Lung microvascular endothelial cell (primary cell): ENCODE data around the gene MOAP1. TPM values are rescaled to one million over a fixed set of nuclear protein-coding genes. Genes with fewer than 3 reads are reported as not detected.
A peak's percentile ranks its signal among the peaks of the same experiment; 100 is the strongest.
"Not testable (repeated sequence)": the region's sequence is repeated elsewhere in the genome, so short reads cannot be mapped to it uniquely, and the experiment has no call there.

Experiments
- DNase-seq, 2 donors: peaks; one replicate each; pipeline versions ENCODE4 v3.0.0 to v3.0.0-alpha.2; 2010; ENCODE audit warnings: low read depth in 2 of 2
- total RNA-seq: library from RNA; depleted of rRNA; stranded (reverse); fragments of >200 nt; gene quantifications from 2 replicates; pipeline ENCODE4 v1.2.1, GENCODE V29; 2014

MOAP1 gene
- total RNA-seq, 1 donor from 2014 or later: 30.6 TPM

GRCh38 chr14:93185349-93185720, 638 bp upstream of the MOAP1 start:
- DNase-seq: no peak

GRCh38 chr14:93183596-93184317, 940 bp downstream of the MOAP1 start:
- no peak for DNase-seq

GRCh38 chr14:93175492-93175891, 9.2 kb downstream of the MOAP1 start:
- no peak for DNase-seq

GRCh38 chr14:93174731-93175130, 10.0 kb downstream of the MOAP1 start:
- not testable (repeated sequence) for DNase-seq

GRCh38 chr14:93173943-93174395, 10.7 kb downstream of the MOAP1 start:
- DNase-seq: peak in 1 of 2 donors; percentile 15

GRCh38 chr14:93171376-93171775, 13.3 kb downstream of the MOAP1 start:
- DNase-seq: no peak

- DNase-seq: not testable (repeated sequence)
These were observed 14.6 kb downstream of the MOAP1 start for GRCh38 chr14:93170141-93170540.

GRCh38 chr14:93169619-93170018, 15.1 kb downstream of the MOAP1 start:
- not testable (repeated sequence) for DNase-seq

- not testable (repeated sequence) for DNase-seq
These were observed 16.1 kb downstream of the MOAP1 start for GRCh38 chr14:93168610-93169009.

GRCh38 chr14:93165271-93166265, 19.1 kb downstream of the MOAP1 start:
- DNase-seq: not testable (repeated sequence)

GRCh38 chr14:93163564-93163963, 21.1 kb downstream of the MOAP1 start:
- DNase-seq: no peak

GRCh38 chr14:93161411-93161940, 23.2 kb downstream of the MOAP1 start:
- DNase-seq: no peak

- peak; percentile 6 to 36 for DNase-seq
These were observed 24.3 kb downstream of the MOAP1 start for GRCh38 chr14:93160353-93160801.

- not testable (repeated sequence) for DNase-seq
These were observed 24.9 kb downstream of the MOAP1 start for GRCh38 chr14:93159625-93160352.

GRCh38 chr14:93158349-93158748, 26.3 kb downstream of the MOAP1 start:
- DNase-seq: not testable (repeated sequence)

- no peak for DNase-seq
These were observed 27.9 kb downstream of the MOAP1 start for GRCh38 chr14:93156693-93157369.

GRCh38 chr14:93155667-93156066, 29.0 kb downstream of the MOAP1 start:
- DNase-seq: no peak

- no peak for DNase-seq
These were observed 31.6 kb downstream of the MOAP1 start for GRCh38 chr14:93153121-93153520.

- peak in 1 of 2 donors; percentile 49 for DNase-seq
These were observed 34.2 kb downstream of the MOAP1 start for GRCh38 chr14:93150227-93151208.
